ENCODE measurements around the gene ITGB3. TPM values are rescaled to one million over a fixed set of nuclear protein-coding genes. Genes with fewer than 3 reads are reported as not detected.

ITGB3 gene
- total RNA-seq, 4 donors from 2014 or later, result 7.4 to 28.7 (median 23.5) TPM

- peak overlapping the region in 1 of 2 donors; percentile 86 for H3K27ac ChIP-seq
- no peak for TF ChIP-seq CTCF (IDR thresholded peaks at IDR 0.05)
- intact Hi-C loops (cut with DNase I; ENCODE audit: low total_unique reads), result loop anchor here (5.0 kb wide), 1 partner anchor 89 kb away; no protein-coding TSS in a partner anchor
- no peaks in the 10 kb centered on the region for H3K27me3 ChIP-seq
- no peaks in the 10 kb centered on the region for H3K9me3 ChIP-seq
- H3K4me3 ChIP-seq, result no peak overlapping the region
- H3K4me1 ChIP-seq, result peaks cover 0 to 15% of the 10 kb centered on the region in 2 donors
- H3K36me3 ChIP-seq, result no peaks in the 10 kb centered on the region
- no peak for DNase-seq
These were observed 25.8 kb upstream of the ITGB3 start for GRCh38 chr17:47227862-47228261.

DNA sequence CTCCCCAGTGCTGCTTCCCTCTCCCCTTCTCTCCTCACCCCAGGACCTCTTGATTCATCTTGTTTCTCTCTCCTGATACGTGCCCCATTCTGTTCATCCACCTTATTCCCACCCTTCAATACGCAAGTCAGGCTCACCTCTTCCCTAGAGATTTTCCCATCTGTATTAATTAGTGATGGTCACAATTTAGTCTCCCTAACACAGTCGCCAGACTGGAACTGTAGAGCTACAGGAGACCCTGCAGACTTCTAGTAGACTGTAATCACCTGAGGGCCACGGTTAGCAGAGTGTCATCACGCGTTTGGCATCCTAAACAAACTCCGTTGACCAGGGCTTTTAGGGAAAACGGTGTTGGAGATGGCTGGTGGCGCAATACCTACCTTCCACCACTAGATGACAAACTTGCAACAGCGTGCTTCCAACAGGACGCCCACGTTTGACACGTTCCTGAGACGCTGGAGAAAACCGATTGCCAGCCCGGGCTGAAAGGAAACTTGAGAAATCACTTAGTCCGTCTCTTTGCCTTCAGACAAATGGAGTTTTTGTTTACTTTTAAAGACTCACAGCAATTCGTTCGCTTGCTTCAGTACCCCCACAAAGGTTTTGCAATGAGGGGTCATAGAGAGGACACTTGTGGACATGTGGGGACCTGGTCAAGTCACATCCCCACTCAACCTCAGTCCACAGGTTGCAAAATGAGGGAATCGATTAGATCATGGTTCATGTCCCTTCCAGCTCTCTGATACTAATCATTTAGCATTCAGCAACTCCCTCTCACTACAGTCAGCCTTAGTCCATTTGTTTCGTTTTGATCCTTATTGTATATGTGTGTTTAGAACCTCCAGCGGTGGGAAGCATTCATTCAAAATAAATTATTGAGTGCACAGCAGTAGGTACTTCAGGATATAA lies 23.8 kb upstream of the ITGB3 start:
- DNase-seq, result peak; percentile 88 to 95
- intact Hi-C loops (cut with DNase I; ENCODE audit: low total_unique reads), result loop anchor here (5.0 kb wide), 1 partner anchor 88 kb away; no protein-coding TSS in a partner anchor
- Histone ChIP-seq H3K4me3 (peak overlapping the region; percentile 10 to 21), H3K27ac (peak overlapping the region; percentile 68 to 86), H3K4me1 (peaks cover 0 to 7% of the 10 kb centered on the region in 2 donors), H3K9me3 (no peaks in the 10 kb centered on the region), H3K27me3 (no peaks in the 10 kb centered on the region), H3K36me3 (no peaks in the 10 kb centered on the region)
- peak; percentile 99 for TF ChIP-seq CTCF (IDR thresholded peaks at IDR 0.05)
- TF ChIP-seq POLR2A (IDR thresholded peaks at IDR 0.05), result no peak

DNA sequence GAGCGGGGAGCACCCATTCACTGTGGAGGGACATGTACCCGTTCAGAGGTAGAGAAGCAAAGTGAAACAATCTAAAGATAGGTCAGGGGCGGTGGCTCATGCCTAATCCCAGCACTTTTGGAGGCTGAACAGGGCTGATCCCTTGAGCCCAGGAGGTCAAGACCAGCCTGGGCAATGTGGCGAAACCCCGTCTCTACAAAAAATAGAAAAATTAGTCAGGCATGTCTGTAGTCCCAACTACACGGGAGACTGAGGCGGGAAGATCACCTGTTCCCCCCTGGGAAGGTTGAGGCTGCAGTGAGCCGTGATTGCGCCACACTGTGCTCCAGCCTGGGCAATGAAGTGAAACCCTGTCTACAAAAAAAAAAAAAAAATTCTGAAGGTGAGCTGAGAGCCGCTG lies 22.8 kb upstream of the ITGB3 start:
- no peak for DNase-seq
- TF ChIP-seq CTCF (IDR thresholded peaks at IDR 0.05), result no peak
- no peak for TF ChIP-seq POLR2A (IDR thresholded peaks at IDR 0.05)
- no peak overlapping the region for H3K4me3 ChIP-seq
- no peaks in the 10 kb centered on the region for H3K36me3 ChIP-seq
- H3K27ac ChIP-seq, result no peak overlapping the region
- no peaks in the 10 kb centered on the region for H3K27me3 ChIP-seq
- H3K4me1 ChIP-seq, result peaks cover 0 to 7% of the 10 kb centered on the region in 2 donors
- no peaks in the 10 kb centered on the region for H3K9me3 ChIP-seq
- intact Hi-C loops (cut with DNase I; ENCODE audit: low total_unique reads), result no loop called here

- H3K36me3 ChIP-seq, result no peaks in the 10 kb centered on the region
- intact Hi-C loops (cut with DNase I; ENCODE audit: low total_unique reads), result no loop called here
These were observed 22.3 kb upstream of the ITGB3 start for GRCh38 chr17:47231334-47231733.

More at GRCh38 chr17:47231334-47231733, 22.3 kb upstream of the ITGB3 start:
- Histone ChIP-seq H3K9me3 (no peaks in the 10 kb centered on the region), H3K27ac (no peak overlapping the region), H3K27me3 (no peaks in the 10 kb centered on the region), H3K4me1 (peaks cover 0 to 3% of the 10 kb centered on the region in 2 donors), H3K4me3 (no peak overlapping the region)
- DNase-seq, result no peak
- TF ChIP-seq CTCF (IDR thresholded peaks at IDR 0.05) (no peak), POLR2A (IDR thresholded peaks at IDR 0.05) (no peak)

All from uterus (tissue), 4 donors.